Kidney capillary endothelial cell (primary cell): ENCODE data around the gene VDAC2.

Experiments
- DNase-seq: peaks from one replicate; pipeline ENCODE4 v3.0.0-alpha.2; 2018; ENCODE audit warnings: low spot score

Gene VDAC2

DNA sequence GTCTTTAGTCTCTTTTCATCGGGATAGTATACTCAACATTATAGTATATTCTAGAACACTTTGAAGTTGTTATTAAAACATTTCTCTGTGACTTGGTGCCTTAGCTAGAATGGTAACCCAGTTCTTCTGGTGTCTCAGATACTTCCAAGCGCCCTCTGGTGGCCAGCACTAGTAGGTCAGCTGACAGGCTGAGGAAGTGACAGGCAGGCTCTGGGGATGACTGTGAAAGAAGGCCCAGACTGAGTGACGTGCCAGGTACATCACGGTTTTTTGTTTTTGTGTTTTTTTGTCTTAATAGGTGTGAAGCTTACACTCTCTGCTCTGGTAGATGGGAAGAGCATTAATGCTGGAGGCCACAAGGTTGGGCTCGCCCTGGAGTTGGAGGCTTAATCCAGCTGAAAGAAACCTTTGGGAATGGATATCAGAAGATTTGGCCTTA, 20.0 kb downstream of the VDAC2 start:
- peak; percentile 89 for DNase-seq

DNA sequence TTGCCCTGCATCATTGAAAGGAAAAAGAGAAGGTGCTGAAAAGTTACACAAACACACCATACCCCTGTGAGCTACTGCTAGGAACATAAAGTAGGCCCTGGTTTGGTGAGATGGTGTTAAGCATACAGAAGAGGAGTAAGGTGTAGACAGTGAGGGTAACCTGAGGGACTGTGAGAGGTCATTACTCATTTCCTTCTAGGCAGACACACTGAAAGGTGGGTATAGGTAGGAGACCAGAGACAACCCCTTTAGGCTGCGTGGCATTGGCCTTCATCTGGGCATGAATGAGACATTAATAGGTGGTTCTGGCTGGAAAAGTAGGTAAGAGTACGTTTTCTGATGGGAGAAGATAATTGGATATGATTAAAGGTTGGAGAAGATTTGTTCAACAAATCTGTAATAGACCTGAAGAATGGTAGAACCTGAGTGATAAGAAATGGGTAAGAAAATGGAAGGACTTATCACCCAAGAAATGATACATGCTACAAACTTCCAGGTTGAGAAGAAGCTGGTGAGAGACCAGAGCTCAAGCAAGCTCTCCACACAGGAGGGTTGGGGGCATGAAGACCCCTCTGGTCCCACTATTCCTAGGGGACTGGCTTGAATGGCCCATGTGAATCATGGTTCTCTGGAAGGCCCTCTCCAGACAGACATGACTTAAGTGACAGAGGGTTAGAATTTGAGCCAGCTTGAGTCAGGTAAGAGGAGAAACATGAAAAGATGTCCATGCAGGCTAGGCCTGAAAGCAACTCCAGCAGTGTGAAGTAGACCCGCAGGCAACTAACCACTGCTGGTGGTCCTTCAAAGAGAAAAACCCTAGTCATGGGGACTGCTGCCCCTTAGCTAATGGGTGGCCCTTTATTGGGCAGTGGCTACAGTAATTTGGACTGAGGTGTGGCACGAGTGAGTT, 21.3 kb downstream of the VDAC2 start:
- DNase-seq = no peak

DNA sequence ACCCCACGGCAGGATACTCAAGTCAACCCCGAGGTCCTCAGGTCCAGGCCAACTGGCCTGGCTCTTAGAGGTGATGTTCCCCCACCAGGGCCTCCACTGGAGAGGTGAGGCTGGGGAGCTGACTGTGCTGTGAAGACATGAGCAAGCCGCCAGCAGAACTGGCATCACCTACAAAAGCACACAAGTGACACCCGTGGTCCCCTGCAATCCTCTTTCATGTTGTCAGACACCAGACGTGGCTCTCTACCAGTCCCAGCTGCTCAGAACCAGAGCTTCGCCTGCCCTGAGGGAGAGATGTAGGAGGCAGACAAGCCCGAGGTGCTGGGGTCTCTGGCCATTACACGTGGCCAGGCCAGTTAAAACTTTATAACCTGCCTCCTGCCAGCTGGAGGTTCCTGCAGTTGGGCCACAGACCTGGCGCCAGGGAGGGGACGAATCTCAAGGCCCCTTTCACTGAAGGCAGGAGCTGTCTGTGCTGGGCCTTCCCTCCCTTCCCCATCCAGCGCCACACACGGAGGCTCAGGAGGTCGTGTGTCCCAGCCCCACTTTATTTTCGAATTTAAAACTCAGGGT, 22.9 kb downstream of the VDAC2 start:
- DNase-seq = no peak

DNA sequence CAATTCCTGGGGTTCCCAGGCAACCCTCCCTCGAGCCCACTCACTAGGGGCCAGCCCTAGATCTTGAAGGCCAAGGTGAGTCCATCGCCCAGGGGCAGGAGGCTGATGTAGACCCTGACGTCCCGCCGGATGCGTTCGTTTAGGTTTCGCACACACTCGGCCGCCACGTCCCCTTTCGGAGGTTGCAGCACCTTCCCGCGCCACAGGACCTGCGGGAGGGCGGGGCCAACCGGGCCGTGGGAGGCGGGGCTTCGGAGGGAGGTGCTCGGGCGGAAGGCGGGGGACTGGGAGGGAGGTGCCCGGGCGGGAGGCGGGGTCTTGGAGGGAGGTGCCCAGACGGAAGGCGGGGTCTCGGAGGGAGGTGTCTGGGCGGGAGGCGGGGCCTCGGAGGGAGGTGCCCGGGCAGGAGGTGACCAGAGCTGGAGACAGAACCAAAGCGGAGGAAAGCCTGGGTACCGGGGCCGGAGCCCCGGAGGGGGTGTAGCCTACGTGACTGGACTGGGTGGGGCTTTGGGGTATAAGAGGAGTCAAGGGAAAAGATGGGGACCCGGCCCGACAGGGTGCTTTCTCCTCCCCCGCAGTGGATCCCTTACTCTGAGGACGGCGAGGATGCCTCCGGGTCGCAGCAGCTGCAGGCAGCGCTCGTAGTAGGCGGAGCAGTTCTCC, 23.6 kb downstream of the VDAC2 start:
- peak; percentile 78 for DNase-seq

- no peak for DNase-seq
Observed at GRCh38 chr10:75234683-75235374, 24.2 kb downstream of the VDAC2 start.

DNA sequence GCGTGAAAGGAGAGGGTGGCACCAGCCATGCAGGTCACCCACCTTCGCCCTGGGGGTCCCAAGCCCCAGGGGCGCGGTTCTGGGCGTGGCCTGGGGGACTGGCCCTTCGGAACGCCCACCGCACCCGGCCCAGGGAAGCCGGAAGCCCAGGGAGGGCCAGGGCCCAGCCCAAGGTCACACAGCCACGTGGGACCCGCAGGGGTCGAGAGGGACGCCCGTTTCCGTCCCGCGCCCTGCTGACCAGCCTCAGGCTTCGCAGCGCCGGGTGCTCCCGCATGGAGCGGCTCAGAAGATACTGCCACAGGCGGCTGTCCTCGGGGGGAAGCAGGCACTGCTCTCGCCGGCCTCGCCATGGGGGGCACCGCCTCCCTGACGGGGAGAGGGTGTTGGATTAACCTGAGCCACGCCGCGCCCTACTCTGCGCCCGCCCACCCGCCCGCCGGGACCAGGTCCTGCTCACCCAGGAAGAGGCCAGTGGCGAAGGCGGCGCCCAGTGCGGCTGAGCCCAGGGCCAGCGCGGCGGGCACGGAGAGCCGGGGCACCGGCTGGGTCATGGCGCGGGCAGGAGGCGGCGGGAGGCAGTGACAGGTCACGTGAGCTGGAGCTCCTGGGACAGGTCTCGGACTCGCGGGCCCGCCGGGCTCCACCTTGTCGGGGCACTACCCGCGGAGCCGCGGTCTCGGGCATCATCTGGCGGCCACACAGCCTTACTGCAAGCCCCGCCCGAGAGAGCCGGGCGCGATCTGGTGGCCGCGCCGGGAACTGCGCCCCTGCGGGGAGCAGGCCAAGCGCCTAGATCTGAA, 25.0 kb downstream of the VDAC2 start, which contains the start of gene COMTD1:
Gene COMTD1 (minus strand): TSS at position 583 of the 803 bp plus-strand sequence. CDS start 29 bp downstream, at position 554.
- peak; percentile 90 for DNase-seq

DNA sequence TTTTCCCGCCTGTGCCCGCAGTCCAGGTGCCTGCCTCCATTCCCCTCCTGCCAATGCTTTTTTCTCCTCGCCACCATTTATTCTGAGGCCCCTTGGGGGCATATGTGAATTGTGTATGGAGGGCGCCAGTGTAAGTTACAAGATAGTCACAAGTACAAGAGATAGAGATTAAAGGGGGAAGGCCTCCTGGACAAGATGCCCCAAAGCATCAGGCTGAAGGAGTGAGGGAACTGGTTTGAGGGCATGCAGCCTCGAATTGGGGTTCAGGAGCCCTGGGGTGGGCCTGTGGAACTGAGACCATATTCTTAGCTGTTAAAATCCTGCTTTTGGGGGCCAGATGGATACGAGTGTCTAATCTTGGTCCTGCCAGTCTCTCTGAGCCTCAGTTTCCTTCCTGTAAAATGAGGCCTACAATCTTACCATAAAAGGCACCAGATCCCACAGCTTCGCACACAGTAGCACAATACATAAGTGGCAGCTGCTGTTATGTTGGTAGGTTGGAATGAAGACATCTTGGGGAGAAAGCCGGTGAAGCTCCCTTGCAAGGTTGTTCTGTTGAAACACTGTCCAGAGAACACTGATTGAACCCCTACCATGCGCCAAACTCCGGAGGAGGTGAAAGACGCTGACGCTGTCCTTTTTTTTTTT, 25.7 kb downstream of the VDAC2 start:
- DNase-seq = no peak

GRCh38 chr10:75238182-75239095, 27.8 kb downstream of the VDAC2 start:
- no peak for DNase-seq

- no peak for DNase-seq
Observed at GRCh38 chr10:75239096-75239790, 28.6 kb downstream of the VDAC2 start.

DNA sequence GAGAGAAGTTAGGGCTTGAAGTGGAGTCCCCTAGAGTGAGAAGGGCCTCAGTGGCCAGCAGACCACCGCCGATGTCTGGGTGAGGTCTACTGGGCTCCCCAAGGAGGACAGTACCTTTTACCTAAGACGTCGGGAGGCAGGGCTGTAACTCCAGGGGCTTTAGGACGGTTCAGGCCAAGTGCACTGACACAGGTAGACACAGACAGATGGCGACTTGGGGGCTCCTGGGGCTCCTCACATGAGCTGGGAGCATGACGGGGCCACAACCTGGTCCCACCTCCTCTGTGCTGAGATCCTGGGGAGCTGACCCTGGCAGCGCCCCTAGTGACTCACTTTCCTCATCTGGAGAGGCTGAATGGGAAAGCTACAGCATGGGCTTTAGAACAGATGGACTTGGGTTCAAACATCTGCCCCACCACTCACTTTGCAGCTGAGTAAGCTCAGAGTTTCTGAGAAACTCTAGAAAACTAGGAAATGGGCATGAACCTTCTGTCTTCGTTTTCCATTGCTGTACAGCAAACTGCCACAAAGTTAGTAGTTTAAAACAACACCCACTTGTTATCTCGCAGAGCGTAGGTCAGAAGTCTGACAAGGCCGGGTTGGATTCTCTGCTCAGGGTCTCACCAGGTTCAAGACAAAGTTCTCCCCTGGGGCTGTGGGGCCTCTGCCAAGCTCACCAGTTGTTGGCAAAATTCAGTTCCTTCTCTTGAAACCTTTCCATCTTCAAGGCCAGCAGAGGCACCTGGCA, 29.9 kb downstream of the VDAC2 start:
- DNase-seq = no peak

DNA sequence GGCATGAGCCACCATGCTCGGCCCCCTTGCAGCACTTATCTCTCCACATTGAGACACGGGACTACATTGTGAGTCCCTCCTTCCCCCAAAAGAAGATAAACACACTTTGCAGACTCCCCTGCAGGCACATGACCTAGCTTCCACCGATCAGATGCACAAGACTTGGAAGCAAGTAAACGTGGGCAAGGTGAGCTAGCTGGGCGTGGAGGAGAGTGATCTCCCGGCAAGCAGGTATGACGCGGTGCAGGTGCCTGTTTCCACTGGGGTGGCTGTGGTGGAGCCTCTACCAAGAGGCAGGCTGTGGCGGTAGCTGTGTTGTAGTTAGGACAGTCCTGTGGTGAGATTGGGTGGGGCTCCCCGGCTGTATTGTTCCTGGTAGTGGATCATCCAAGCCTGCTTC, 32.8 kb downstream of the VDAC2 start:
- no peak for DNase-seq

- no peak for DNase-seq
Observed at GRCh38 chr10:75244487-75245353, 34.1 kb downstream of the VDAC2 start.

DNA sequence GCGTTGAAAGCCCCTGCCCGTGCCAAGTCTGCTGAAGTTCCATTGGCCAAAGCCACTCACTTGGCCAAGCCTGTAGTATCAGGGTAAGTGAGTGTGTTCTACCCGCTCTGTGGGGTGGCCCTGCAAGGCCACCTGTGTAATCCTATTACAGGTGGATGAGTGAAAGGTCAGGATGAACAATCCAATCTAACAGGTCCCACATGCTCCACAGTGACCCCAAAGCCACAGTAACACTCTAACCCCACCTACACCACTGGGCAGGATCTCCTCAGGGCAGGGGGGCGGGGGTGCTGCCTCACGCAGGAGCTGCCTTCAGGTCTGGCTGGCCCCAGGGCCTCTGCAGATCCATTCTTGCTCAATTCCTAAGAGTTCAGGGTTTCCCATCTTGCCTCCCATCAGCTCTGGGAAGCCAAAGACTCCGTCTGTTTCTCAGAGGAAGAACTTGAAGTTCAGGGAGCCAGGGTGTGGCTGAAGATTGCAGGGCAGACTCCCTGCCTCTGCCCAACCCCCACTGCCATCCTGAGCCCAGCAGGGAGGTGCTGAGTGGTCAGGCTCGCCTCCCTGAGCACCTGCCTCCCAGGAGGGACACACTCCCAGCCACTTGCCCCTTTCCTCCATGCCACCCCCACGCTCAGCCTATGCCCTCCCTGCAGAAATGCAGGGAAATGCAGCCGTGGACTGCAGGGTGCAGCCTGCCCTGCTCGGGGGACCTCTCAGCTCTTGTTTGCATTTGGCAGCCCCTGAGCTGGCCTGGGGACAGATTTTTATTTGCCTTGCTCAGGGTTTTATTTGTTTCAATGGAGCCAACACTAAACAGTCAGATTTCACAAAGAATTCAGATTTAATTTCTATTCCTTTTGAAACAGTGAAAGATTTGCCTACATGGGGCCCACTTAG, 35.0 kb downstream of the VDAC2 start:
- DNase-seq = no peak

DNA sequence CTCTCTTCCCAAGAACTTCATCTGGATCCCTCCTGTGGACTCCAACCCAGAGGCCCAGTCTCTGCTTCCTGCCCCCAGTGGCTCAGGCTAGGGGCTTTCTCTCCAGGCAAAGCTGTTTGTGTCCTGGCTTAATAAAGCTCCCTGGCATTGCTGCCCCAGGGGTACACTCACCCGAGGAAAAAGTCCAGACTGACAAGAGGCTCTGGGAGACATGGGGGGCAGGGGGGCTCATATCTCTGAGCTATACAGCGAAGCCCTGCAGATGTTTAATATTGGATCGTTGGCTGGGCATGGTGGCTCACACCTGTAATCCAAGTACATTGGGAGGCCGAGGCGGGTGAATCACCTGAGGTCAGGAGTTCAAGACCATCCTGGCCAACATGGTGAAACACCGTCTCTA, 35.9 kb downstream of the VDAC2 start:
- no peak for DNase-seq

GRCh38 chr10:75247797-75248196, 37.2 kb downstream of the VDAC2 start:
- no peak for DNase-seq

DNA sequence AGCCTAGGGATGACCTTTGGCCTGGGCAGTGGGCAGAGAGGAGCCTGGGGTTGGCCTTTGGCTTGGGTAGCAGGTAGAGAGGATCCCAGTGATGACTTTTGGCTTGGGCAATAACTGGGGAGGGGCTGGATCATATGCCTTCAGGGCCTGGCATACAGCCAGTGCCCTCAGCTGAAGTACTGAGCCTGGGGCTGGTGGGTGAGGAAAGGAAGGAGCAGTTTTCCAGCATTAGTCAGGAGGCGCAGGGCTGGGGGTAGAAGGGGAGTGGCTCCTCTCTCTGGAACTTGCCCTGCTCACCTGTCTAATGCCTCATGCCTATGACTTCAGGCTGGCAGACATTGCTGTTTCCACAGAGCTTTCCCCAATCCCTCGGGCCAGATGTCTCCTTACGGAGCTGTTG, 40.3 kb downstream of the VDAC2 start:
- no peak for DNase-seq
